Spleen (tissue), 7 donors: ENCODE measurements around the gene DLG2.
"Not testable (repeated sequence)": the region's sequence is repeated elsewhere in the genome, so short reads cannot be mapped to it uniquely, and the experiment has no call there.

Experiments
- POLR2A ChIP-seq, 3 donors: fragments of 450-650 bp; IDR thresholded peaks; one replicate each; pipeline ENCODE4 v1.5.1; 2017; ENCODE audit warnings: antibody characterized with exemption in 3 of 3, mild to moderate bottlenecking in 1 of 3
- POLR2AphosphoS5 ChIP-seq, 3 donors: sonication (generic); formaldehyde crosslinking; IDR thresholded peaks; one replicate each; pipeline ENCODE4 v1.5.1; 2017; ENCODE audit warnings: antibody characterized with exemption in 3 of 3
- TF ChIP-seq, protein P1 (sequence below), 11 experiments: fragments of 200-600 bp in 7 of 11; fragments of 450-650 bp in 4 of 11; sonication (generic) in 4 of 11; IDR thresholded peaks in 8 of 11; conservative IDR thresholded peaks in 3 of 11; 1 replicate in 7 of 11; 2 replicates in 4 of 11; pipeline versions ENCODE4 v1.4.0 to v1.8.0; 2016 to 2021; ENCODE audit warnings: antibody characterized with exemption in 11 of 11, inconsistent platforms in 4 of 11, mild to moderate bottlenecking in 1 of 11
- donor health status: DM: no; HTN: no; CAD: no; lungs with moderate emphysema.
- donor health status: DM: no; HTN: no; CAD: no.
- donor health status: DM: no; HTN: no; CAD: no.

DNA sequence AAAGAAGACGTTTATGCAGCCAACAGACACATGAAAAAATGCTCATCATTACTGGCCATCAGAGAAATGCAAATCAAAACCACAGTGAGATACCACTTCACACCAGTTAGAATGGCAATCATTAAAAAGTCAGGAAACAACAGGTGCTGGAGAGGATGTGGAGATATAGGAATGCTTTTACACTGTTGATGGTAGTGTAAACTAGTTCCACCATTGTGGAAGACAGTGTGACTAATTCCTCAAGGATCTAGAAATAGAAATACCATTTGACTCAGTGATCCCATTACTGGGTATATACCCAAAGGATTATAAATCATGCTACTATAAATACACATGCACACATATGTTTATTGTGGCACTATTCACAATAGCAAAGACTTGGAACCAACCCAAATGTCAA lies 786.9 kb downstream of the DLG2 start:
- TF ChIP-seq, protein P1, sequence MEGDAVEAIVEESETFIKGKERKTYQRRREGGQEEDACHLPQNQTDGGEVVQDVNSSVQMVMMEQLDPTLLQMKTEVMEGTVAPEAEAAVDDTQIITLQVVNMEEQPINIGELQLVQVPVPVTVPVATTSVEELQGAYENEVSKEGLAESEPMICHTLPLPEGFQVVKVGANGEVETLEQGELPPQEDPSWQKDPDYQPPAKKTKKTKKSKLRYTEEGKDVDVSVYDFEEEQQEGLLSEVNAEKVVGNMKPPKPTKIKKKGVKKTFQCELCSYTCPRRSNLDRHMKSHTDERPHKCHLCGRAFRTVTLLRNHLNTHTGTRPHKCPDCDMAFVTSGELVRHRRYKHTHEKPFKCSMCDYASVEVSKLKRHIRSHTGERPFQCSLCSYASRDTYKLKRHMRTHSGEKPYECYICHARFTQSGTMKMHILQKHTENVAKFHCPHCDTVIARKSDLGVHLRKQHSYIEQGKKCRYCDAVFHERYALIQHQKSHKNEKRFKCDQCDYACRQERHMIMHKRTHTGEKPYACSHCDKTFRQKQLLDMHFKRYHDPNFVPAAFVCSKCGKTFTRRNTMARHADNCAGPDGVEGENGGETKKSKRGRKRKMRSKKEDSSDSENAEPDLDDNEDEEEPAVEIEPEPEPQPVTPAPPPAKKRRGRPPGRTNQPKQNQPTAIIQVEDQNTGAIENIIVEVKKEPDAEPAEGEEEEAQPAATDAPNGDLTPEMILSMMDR (IDR thresholded peaks at IDR 0.05 in 8 of 11, conservative IDR thresholded peaks at IDR 0.05 in 3 of 11): not testable (repeated sequence)
- not testable (repeated sequence) for TF ChIP-seq POLR2A, POLR2AphosphoS5 (IDR thresholded peaks at IDR 0.05)
